T-helper 9 cell (primary cell): ENCODE results near the gene EFCC1.

Experiments
- DNase-seq: peaks from one replicate; pipeline ENCODE4 v3.0.0-alpha.2; 2020

Gene EFCC1

DNA sequence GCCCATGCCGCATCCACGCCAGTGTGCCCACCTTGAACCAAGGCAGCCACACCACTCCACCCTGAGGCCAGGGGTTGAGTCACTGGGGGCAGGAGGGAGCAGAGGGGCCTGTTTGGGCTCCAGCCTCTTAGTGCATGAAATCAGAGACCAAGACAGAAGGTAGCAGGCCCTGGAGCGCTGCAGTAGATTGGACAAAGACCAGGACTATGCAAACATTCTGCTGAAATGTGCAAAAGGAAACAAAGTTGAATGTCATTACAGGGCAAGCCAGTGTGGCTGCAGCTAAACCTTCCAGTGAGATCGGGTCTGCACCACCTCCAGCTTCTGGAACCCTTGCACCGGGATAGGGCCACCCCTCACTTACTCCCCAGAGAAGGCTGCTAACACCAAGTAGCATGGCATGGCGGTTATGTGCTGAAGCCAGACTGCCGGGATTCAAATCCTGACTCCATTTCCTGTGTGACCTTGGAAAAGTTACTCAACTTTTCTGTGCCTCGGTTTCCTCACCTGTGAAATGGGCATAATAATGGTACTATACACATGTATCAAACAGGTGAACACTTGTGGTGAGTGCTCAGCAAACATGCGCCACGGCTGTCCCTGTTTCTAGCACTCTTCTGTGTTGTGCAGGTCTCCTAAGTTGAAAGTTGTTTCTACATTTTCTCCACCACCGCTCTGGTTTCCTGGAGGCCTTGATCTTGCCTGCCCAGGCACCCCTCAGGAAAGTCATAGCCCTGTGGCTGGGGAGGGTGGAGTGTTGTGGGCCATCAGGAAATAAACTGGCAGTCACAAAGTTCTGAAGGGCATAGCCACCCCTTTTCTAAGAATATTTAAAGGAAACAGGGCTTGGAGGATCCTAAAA lies 34.5 kb downstream of the EFCC1 start:
- DNase-seq = no peak

DNA sequence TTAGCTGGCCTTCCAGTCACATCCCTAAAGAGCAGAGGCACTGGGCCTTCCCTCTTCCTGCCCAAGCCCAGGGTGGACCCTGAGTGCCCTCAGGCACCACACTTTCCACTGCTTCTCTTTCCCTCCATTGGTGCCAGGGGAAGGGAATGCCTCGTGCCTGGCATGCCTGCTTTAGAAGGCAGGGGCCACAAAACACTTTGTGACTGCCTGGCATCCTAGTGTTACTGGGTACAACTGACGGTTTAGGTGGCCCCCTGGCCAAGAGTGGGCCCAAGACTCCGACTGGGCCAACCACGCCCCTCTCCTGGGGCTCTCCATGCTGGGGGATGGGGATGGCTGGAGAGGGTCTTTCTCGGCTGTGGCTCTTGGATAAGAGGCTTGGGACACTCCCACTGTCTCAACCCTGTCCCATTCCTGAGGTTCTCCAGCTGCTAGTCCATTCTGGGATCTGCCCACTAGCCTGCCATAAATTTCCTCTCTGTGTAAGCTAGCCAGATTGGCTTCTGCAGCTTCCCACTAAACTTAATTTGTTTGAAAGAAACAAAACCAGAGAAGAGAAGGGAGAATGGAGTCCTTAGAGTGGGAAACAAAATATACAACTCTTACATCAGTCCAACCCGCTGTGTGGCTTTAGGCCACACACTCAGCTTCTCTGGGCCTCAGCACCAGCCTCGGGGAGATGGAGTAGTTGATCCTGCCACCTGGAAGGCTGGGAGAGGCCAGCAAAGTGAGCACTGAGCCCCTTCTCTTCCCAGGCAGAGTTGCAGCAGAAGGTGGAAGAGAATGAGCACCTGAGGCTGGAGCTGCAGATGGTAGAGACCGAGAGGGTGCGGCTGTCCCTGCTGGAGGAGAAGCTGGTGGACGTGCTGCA lies 35.4 kb downstream of the EFCC1 start:
- DNase-seq = no peak

DNA sequence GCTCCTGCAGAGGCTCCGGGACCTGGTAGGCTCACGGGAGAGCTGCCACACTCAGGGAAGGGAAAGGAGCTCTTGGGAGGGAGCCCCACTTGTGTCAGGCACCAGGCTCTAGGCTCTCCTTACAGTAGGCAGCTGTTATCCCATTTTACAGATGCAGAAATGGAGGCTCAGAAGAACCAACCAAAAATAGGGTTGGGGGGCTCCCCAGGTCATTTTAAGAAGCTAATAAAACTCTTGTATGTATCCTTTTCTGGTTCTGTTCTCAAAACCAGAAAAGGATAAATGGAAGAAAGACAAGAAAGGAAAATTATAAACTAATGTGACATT lies 36.0 kb downstream of the EFCC1 start:
- no peak for DNase-seq

GRCh38 chr3:129038121-129038855 lies 37.2 kb downstream of the EFCC1 start:
- no peak for DNase-seq

- DNase-seq = no peak
These were observed 38.4 kb downstream of the EFCC1 start for GRCh38 chr3:129039271-129040038.

GRCh38 chr3:129040039-129040336 lies 38.9 kb downstream of the EFCC1 start:
- no peak for DNase-seq

GRCh38 chr3:129040579-129041300 lies 39.6 kb downstream of the EFCC1 start:
- no peak for DNase-seq

GRCh38 chr3:129045675-129046036 lies 44.6 kb downstream of the EFCC1 start:
- no peak for DNase-seq

DNA sequence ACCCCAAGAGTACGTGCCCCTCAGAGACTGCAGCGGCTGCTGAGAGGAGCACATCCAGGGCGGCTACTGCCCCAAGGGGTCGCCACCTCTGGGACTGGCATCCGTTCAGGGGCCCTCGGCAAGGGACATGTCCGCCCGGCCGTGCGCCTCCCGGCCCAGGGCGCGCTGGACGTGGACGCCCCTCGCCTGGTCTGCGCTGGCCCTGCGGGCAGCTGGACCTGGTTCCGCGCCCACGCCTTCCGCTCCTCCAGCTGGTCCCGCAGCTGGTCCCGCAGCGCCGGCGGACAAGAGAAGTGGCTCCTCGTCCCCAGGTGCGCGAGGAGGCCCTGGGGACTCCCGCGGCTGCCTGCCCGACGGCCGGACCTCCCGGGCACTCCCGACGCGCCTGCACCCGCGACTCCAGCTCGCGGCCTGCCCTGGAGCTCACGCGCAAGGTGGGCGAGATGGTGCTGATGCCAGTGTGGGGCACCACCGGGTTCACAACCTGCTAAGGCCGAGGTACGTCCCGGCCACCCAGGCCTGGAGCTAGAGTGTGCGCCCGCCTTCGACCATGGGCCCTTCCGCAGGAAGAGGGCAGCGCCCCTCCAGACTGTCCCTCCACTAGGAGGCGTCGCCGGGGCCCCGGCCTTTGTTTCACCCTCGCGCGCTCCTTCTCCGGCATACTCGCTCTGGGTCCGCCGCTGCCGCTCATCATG lies 45.1 kb downstream of the EFCC1 start:
- no peak for DNase-seq

- DNase-seq = no peak
These were observed 45.8 kb downstream of the EFCC1 start for GRCh38 chr3:129046732-129047552.

DNA sequence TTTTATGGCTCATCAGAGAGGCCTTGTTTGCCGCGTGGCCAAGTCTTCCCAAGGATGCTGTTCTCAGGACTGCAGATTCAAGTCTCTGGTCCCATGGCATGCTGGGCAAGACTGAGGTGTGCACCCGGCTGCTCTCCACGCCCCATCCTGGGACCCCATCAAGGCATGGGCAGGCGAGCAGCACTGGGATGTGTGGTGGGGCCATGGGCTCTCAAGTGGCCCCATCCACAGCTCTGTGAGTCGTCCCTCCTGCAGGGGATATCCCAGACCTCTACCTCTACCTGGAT lies 46.4 kb downstream of the EFCC1 start:
- DNase-seq = no peak

DNA sequence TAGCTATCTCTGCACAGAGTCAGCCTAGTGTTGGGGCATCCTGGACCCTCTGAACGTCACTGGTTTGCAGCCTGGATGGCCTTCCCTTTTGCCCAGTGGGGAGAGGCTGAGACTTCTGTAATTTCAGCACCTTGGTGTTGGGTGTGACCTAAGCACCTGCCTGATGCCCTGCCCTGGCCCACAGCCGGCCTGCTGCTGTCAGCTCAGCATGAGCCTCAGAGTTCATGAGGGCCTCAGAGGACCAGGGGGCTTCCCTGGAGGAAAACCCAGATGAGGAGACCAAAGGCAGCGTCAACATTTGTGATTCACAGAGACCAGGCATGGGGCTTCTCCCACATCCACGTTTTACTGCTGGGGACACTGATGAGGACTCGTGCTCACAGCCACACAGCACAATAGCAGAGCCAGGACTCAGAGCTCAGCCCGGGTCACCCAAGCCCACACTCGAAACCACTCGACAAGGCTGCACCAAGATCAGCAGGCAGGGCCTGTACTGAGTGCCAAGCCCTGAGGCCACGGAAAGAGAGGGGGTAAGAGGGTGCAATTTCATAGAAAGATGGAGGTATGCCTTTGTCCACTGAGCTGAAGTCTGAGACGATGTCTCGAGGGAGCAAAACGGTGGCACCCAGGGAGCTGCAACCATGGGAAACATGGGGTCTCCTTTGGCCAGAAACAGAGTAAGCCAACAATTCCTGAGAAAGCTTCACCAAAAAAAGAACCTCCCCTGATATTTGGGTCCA lies 49.6 kb downstream of the EFCC1 start:
- no peak for DNase-seq

- no peak for DNase-seq
These were observed 50.8 kb downstream of the EFCC1 start for GRCh38 chr3:129051871-129052340.

DNA sequence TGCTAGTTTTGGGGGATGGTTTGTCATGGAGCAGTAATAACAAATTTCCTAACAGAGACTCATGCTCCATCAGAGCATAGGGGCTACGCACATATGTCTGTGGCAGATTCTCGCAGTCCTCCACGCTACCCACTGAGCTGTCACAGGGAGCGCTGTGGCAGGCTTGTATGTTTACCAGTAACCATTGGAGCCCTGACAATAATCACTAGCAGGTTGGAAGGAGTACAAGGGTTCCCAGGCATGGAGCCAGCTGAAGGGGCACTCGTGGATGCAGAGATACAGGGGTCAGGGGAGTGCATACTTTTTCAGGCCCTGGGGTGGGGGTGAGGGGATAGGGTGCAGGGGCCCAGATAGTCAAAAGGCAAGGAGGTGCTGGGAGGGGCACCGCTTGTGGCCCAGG lies 51.6 kb downstream of the EFCC1 start:
- no peak for DNase-seq

DNA sequence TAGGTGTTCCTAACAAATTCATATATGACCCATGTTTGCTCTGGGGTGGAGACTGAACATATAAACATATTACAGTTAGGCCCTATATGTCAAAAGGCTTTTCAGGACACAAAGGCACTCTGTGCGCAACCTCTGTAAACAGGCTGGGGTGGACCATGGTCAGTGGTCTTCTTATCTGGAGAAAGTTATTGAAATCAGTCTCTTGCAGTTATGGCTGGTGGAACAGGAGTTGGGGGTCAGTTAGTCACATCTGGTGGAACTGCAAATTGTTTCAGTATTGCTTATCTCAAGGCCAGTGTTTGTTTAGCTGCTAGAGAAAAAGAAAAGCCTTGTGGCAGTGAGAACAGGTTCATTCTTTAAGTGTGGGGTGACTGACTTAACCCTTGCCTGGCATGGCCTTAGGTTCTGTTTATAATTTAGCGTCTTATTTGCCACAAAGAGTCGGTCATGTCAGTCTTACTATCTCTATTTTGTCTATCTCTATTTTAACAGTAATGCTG lies 53.6 kb downstream of the EFCC1 start:
- no peak for DNase-seq

DNA sequence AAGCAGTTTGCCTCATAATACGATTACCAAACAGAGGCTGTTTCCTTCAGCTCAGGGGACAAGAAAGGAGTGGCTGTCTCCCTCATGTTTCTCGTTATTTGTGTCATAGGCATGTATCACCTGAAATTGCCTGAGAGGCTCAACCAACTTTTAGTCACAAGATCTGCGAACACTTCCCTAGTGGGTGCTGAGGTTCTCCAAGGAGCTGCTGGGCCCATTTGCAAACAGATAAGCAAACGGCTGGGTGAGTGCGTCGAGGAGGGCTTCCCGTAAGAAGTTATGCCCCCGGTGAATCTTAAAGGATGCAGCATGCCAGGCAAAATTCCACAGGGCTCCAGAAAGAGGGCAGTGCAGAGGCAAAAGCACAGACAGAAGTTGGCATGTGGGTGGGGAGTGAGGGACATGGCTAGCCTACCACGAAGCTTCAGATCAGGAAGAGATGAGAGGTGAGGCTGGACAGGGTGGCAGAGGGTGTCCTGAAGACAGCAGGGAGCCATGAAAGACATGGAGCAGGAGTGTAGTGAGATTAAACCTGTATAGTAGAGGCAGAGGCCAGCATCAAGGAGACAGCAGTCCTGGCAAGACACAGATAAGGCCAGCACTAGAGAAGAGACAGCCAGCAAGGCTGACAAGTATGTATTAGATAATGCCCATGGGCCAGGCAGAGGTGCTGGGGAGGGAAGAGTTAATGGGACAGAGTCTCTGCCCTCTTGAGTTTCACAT lies 55.5 kb downstream of the EFCC1 start:
- DNase-seq = no peak

DNA sequence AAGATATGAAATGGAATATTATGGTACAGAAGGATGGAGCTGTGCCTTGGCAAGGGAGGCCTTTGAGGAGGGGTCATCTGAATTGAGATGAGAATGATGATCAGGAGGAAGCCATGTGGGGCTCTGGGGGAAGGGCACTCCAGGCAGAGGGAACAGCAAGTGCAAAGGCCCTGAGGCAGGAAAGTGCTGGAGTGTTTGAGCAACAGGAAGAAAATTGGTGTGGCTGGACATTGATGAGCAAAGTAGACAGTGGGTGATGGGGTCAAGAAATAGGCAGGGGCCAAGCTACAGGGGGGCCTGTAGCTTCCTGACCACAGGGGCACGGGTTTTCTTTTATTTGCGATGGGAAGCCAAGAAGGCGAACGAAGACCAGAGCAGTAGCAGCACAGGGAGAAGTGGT lies 56.1 kb downstream of the EFCC1 start:
- DNase-seq = no peak

- DNase-seq = no peak
These were observed 57.5 kb downstream of the EFCC1 start for GRCh38 chr3:129058441-129059200.
